ENCODE results near the gene JAZF1.

Gene JAZF1

GRCh38 chr7:27781188-27781587, 399.4 kb downstream of the JAZF1 start:
- DNase-seq (ENCODE audit: low read depth in 2 of 2, low spot score in 1 of 2): no peak
